HUES48 (cell line): ENCODE results near the gene CANT1.

Experiments used
- H3K27ac ChIP-seq: one replicate; pipeline ENCODE4 v1.7.0; 2013; ENCODE audit warnings: low read depth, low read length, inconsistent platforms
- H3K27me3 ChIP-seq: 2 replicates; pipeline ENCODE4 v1.6.1; 2013; ENCODE audit warnings: mild to moderate bottlenecking, low read length; ENCODE audit not compliant: control insufficient read depth, insufficient read depth
- H3K36me3 ChIP-seq: 2 replicates; pipeline ENCODE4 v1.6.1; 2013; ENCODE audit warnings: low read length; ENCODE audit not compliant: control insufficient read depth, insufficient read depth
- H3K4me1 ChIP-seq: 2 replicates; pipeline ENCODE4 v1.6.1; 2013; ENCODE audit warnings: mild to moderate bottlenecking, low read length; ENCODE audit not compliant: control insufficient read depth, insufficient read depth
- H3K4me3 ChIP-seq: 2 replicates; pipeline ENCODE4 v1.5.1; 2013; ENCODE audit warnings: mild to moderate bottlenecking, low read depth, low read length
- H3K9ac ChIP-seq: 2 replicates; pipeline ENCODE4 v1.6.1; 2013; ENCODE audit warnings: mild to moderate bottlenecking, low read depth, low read length, moderate library complexity
- H3K9me3 ChIP-seq: 2 replicates; pipeline ENCODE4 v1.6.1; 2013; ENCODE audit warnings: low read length; ENCODE audit not compliant: control insufficient read depth, insufficient read depth

The CANT1 gene

DNA sequence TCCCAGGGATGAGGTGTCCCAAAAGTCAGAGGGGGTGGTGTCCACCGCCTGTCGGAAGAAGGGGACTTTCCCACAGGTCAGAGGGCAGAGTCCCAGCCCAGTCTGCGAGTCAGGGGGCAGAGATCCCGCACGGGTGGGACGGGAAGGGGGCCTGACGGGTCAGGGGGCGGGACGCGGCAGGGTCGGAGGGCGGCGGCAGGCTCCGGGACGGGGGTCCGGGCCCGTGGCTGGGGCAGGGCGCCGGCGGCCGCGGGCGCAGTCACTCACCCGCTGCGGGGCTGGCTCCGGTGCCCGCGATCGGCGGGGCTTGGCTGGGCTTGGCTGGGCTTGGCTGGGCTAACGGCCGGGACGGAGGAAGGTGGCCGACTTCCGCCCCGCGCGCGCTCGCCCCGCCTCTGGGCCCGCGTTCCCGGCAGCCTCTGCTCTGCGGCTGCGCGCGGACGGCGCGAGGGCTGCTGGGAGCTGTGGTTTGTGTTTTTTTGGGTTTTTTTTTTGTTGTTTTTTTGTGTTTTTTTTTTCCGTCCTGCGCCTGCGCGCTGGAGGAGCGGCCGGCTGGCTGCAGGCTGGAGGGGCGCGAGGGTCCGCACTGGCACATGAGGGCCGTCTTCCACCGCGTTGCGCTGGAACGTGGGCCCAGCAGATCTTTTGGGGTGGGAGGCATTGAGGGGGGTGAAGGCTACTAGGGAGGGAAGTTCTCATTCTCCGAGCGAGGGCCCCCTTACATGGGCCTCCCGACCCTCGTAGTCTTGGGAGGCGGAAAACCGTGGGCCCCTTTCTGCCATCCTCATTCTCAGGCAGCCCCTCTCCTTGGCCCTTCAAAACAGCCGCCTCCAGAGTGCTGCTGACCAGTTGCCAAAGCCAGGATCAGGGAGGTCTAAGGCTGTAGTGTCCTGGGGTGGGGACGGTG is at the start of gene CANT1:
Gene CANT1, minus strand, starts transcription at position 368 of the 907 bp plus-strand sequence. CDS start 12,142 bp downstream, outside the sequence.
- Histone ChIP-seq H3K4me3 (peak within 1 kb of the TSS; percentile 80), H3K36me3 (no peaks in the 10 kb centered on the region), H3K9ac (peak within 1 kb of the TSS; percentile 22), H3K27me3 (peaks cover 43% of the 10 kb centered on the region), H3K9me3 (peaks cover 19% of the 10 kb centered on the region), H3K27ac (no peak within 1 kb of the TSS), H3K4me1 (peaks cover 6% of the 10 kb centered on the region)

GRCh38 chr17:79057737-79058385 is 48.3 kb upstream of the CANT1 start:
- H3K27me3 ChIP-seq: no peaks in the 10 kb centered on the region
- no peak overlapping the region for H3K4me3 ChIP-seq
- no peak overlapping the region for H3K27ac ChIP-seq
- H3K9me3 ChIP-seq: 0 out of 2 replicates have a peak, but pooled peaks cover 3% of the 10 kb centered on the region
- no peaks in the 10 kb centered on the region for H3K4me1 ChIP-seq
- no peak overlapping the region for H3K9ac ChIP-seq
- H3K36me3 ChIP-seq: no peaks in the 10 kb centered on the region

GRCh38 chr17:79055197-79055596 is 45.6 kb upstream of the CANT1 start:
- no peaks in the 10 kb centered on the region for H3K27me3 ChIP-seq
- H3K4me1 ChIP-seq: no peaks in the 10 kb centered on the region
- H3K9me3 ChIP-seq: 0 out of 2 replicates have a peak, but pooled peaks cover 3% of the 10 kb centered on the region
- no peak overlapping the region for H3K27ac ChIP-seq
- H3K9ac ChIP-seq: no peak overlapping the region
- no peaks in the 10 kb centered on the region for H3K36me3 ChIP-seq
- no peak overlapping the region for H3K4me3 ChIP-seq

GRCh38 chr17:79054200-79054960 is 44.8 kb upstream of the CANT1 start:
- Histone ChIP-seq H3K4me1 (no peaks in the 10 kb centered on the region), H3K9ac (no peak overlapping the region), H3K4me3 (no peak overlapping the region), H3K27ac (no peak overlapping the region), H3K36me3 (no peaks in the 10 kb centered on the region), H3K27me3 (no peaks in the 10 kb centered on the region), H3K9me3 (0 out of 2 replicates have a peak, but pooled peaks cover 3% of the 10 kb centered on the region)

GRCh38 chr17:79053251-79053925 is 43.8 kb upstream of the CANT1 start:
- Histone ChIP-seq H3K9ac (no peak overlapping the region), H3K27me3 (no peaks in the 10 kb centered on the region), H3K9me3 (0 out of 2 replicates have a peak, but pooled peaks cover 3% of the 10 kb centered on the region), H3K36me3 (no peaks in the 10 kb centered on the region), H3K27ac (no peak overlapping the region), H3K4me3 (no peak overlapping the region), H3K4me1 (no peaks in the 10 kb centered on the region)

GRCh38 chr17:79052131-79052530 is 42.6 kb upstream of the CANT1 start:
- H3K9ac ChIP-seq: no peak overlapping the region
- no peaks in the 10 kb centered on the region for H3K36me3 ChIP-seq
- no peak overlapping the region for H3K4me3 ChIP-seq
- H3K27ac ChIP-seq: no peak overlapping the region
- 0 out of 2 replicates have a peak, but pooled peaks cover 3% of the 10 kb centered on the region for H3K9me3 ChIP-seq
- H3K4me1 ChIP-seq: no peaks in the 10 kb centered on the region
- no peaks in the 10 kb centered on the region for H3K27me3 ChIP-seq

- H3K36me3 ChIP-seq: no peaks in the 10 kb centered on the region
Measured at GRCh38 chr17:79051306-79051705, 41.7 kb upstream of the CANT1 start.

DNA sequence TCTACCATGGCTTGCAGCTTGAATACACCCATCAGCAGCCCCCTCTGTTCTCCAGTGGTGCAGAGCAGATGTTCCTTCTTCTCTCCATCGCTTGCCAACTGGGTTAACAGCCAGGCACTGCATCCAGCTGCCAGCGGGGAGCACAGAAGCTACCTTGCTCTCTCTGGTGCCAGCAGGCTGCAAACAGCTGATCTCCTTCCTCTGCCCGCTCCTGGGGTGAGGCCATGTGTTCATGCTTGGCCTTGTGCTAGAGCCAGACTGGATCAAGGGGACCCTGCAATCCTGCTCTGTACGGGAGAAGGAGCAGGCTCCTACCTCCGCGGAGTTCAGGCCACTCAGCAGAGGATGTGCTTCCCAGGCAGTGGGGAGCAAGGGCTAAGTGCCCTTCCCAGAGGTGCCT is 41.0 kb upstream of the CANT1 start:
- H3K9me3 ChIP-seq: 0 out of 2 replicates have a peak, but pooled peaks cover 3% of the 10 kb centered on the region
- H3K4me1 ChIP-seq: no peaks in the 10 kb centered on the region
- no peak overlapping the region for H3K27ac ChIP-seq
- no peak overlapping the region for H3K4me3 ChIP-seq
- no peaks in the 10 kb centered on the region for H3K36me3 ChIP-seq
- H3K9ac ChIP-seq: no peak overlapping the region
- H3K27me3 ChIP-seq: no peaks in the 10 kb centered on the region

More at GRCh38 chr17:79051306-79051705, 41.7 kb upstream of the CANT1 start:
- no peak overlapping the region for H3K4me3 ChIP-seq
- H3K27ac ChIP-seq: no peak overlapping the region
- H3K9ac ChIP-seq: no peak overlapping the region
- H3K4me1 ChIP-seq: no peaks in the 10 kb centered on the region
- 0 out of 2 replicates have a peak, but pooled peaks cover 3% of the 10 kb centered on the region for H3K9me3 ChIP-seq
- no peaks in the 10 kb centered on the region for H3K27me3 ChIP-seq

DNA sequence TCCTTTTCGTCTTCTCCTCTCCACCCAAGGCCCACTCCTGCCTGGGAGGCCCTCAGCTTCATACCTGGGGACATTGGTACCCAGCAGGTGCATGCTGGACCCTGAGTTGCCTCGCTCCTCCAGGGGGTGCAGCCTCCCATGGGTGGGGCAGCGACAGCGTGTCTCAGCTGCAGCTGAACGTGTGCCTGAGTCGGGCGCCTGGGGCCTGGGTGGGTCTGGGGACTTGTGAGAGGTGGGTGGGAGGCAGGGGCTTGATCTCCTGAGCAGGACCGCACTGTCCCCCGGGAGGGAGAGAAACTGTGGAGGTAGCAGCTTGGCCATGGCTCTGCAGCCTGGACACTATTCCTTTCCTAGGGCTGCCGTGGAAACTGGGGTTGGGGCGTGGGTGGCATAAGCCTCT is 40.3 kb upstream of the CANT1 start:
- H3K9ac ChIP-seq: no peak overlapping the region
- H3K9me3 ChIP-seq: 0 out of 2 replicates have a peak, but pooled peaks cover 3% of the 10 kb centered on the region
- no peaks in the 10 kb centered on the region for H3K27me3 ChIP-seq
- H3K4me3 ChIP-seq: no peak overlapping the region
- no peaks in the 10 kb centered on the region for H3K4me1 ChIP-seq
- no peak overlapping the region for H3K27ac ChIP-seq
- no peaks in the 10 kb centered on the region for H3K36me3 ChIP-seq
